Fibroblast of villous mesenchyme (primary cell): ENCODE measurements around the gene CDH4. TPM values are rescaled to one million over a fixed set of nuclear protein-coding genes. Genes with fewer than 3 reads are reported as not detected.

ENCODE experiments used
- DNase-seq: peaks from one replicate; pipeline ENCODE4 v3.0.0-alpha.2; 2010; ENCODE audit warnings: low read depth
- H3K4me3 ChIP-seq: 2 replicates; pipeline ENCODE4 v1.5.1; 2011; ENCODE audit warnings: low read depth, mild to moderate bottlenecking, low read length
- CTCF ChIP-seq: IDR thresholded peaks from 2 replicates; pipeline ENCODE4 v1.5.1; 2012; ENCODE audit warnings: low read depth, mild to moderate bottlenecking, low read length; ENCODE audit not compliant: insufficient read depth
- total RNA-seq: library from RNA; depleted of rRNA; stranded (reverse); fragments of >200 nt; gene quantifications from 2 replicates; pipeline ENCODE4 v1.2.3, GENCODE V29; 2012

CDH4 gene
- total RNA-seq, 1 donor, result 1.7 TPM

- no peak for TF ChIP-seq CTCF
- no peak for DNase-seq
- no peak overlapping the region for H3K4me3 ChIP-seq
Measured at GRCh38 chr20:61535091-61535490, 283.0 kb downstream of the CDH4 start.

- no peak overlapping the region for H3K4me3 ChIP-seq
- no peak for TF ChIP-seq CTCF
- DNase-seq, result no peak
Measured at GRCh38 chr20:61535536-61535935, 283.5 kb downstream of the CDH4 start.

GRCh38 chr20:61535956-61536355 lies 283.9 kb downstream of the CDH4 start:
- no peak for DNase-seq
- no peak overlapping the region for H3K4me3 ChIP-seq
- no peak for TF ChIP-seq CTCF

- TF ChIP-seq CTCF, result no peak
- no peak overlapping the region for H3K4me3 ChIP-seq
- no peak for DNase-seq
Measured at GRCh38 chr20:61536671-61537070, 284.6 kb downstream of the CDH4 start.

GRCh38 chr20:61537239-61538182 lies 285.4 kb downstream of the CDH4 start:
- no peak for DNase-seq
- H3K4me3 ChIP-seq, result no peak overlapping the region
- TF ChIP-seq CTCF, result no peak

GRCh38 chr20:61538183-61538942 lies 286.3 kb downstream of the CDH4 start:
- DNase-seq, result no peak
- TF ChIP-seq CTCF, result no peak
- H3K4me3 ChIP-seq, result no peak overlapping the region
